K562 (cell line): Measurements from ENCODE around the gene RNF166. TPM values are rescaled to one million over a fixed set of nuclear protein-coding genes. Genes with fewer than 3 reads are reported as not detected.
A peak's percentile ranks its signal among the peaks of the same experiment; 100 is the strongest.

ENCODE experiments used
- BACH1 ChIP-seq: fragments of 200-800 bp; sonication (Bioruptor generic); IDR thresholded peaks from 2 replicates; pipeline ENCODE4 v1.6.1; 2016; ENCODE audit warnings: missing genetic modification characterization, missing compliant biosample characterization
- DACH1 ChIP-seq: fragments of 450-650 bp; IDR thresholded peaks from 2 replicates; pipeline ENCODE4 v1.6.1; 2018; ENCODE audit not compliant: partially characterized antibody
- DIDO1 ChIP-seq: fragments of 450-650 bp; IDR thresholded peaks from 2 replicates; pipeline ENCODE4 v1.6.1; 2016; ENCODE audit warnings: low read depth, missing biosample characterization, missing genetic modification characterization
- ELF1 ChIP-seq: fragments of 200-800 bp; sonication (Bioruptor generic); IDR thresholded peaks from 2 replicates; pipeline ENCODE4 v1.6.1; 2016; ENCODE audit warnings: missing genetic modification characterization, missing compliant biosample characterization
- GABPA ChIP-seq: fragments of 200-800 bp; sonication (Bioruptor generic); conservative IDR thresholded peaks from 2 replicates; pipeline ENCODE4 v1.6.1; 2016; ENCODE audit warnings: low read depth, missing genetic modification characterization, missing compliant biosample characterization
- KLF6 ChIP-seq: fragments of 250-450 bp; sonication (Bioruptor Pico); IDR thresholded peaks from 2 replicates; pipeline ENCODE4 v1.4.0; 2020; ENCODE audit warnings: mild to moderate bottlenecking, moderate library complexity, borderline replicate concordance
- MCM3 ChIP-seq: fragments of 450-650 bp; IDR thresholded peaks from 2 replicates; pipeline ENCODE4 v1.6.1; 2016
- NFYB ChIP-seq: IDR thresholded peaks from 2 replicates; pipeline ENCODE4 v1.6.1; 2011; ENCODE audit warnings: mild to moderate bottlenecking, moderate library complexity; ENCODE audit not compliant: insufficient read length; ENCODE audit errors: extremely low read depth
- PHF21A ChIP-seq: fragments of 450-650 bp; IDR thresholded peaks from 2 replicates; pipeline ENCODE4 v1.6.1; 2017; ENCODE audit warnings: low read depth, borderline replicate concordance
- POLR2A ChIP-seq: fragments of 450-650 bp; conservative IDR thresholded peaks from 2 replicates; pipeline ENCODE4 v1.6.1; 2016
- POLR2AphosphoS5 ChIP-seq: IDR thresholded peaks from 2 replicates; pipeline ENCODE4 v1.6.1; 2011; ENCODE audit warnings: mild to moderate bottlenecking, low read depth, low read length, moderate library complexity; ENCODE audit not compliant: control insufficient read depth, insufficient read depth
- RBM14 ChIP-seq: fragments of 200-400 bp; formaldehyde crosslinking; IDR thresholded peaks from 2 replicates; pipeline ENCODE4 v1.6.1; 2018; ENCODE audit warnings: low read depth, mild to moderate bottlenecking, low read length, moderate library complexity, borderline replicate concordance; ENCODE audit not compliant: insufficient read depth
- SMAD1 ChIP-seq: fragments of 150-350 bp; IDR thresholded peaks from 2 replicates; pipeline ENCODE4 v1.6.1; 2014; ENCODE audit warnings: low read length, low read depth; ENCODE audit not compliant: partially characterized antibody
- SMC3 ChIP-seq: conservative IDR thresholded peaks from 2 replicates; pipeline ENCODE4 v1.6.1; 2011; ENCODE audit warnings: low read depth, low read length, improper control_type of control experiment; ENCODE audit not compliant: insufficient read depth
- SOX6 ChIP-seq: fragments of 450-650 bp; IDR thresholded peaks from 2 replicates; pipeline ENCODE4 v1.6.1; 2014; ENCODE audit warnings: mild to moderate bottlenecking
- STAG1 ChIP-seq: sonication (generic); formaldehyde crosslinking; IDR thresholded peaks from 2 replicates; pipeline ENCODE4 v1.5.0; 2020; ENCODE audit warnings: missing genetic modification reagents, borderline replicate concordance
- TEAD2 ChIP-seq: fragments of 450-650 bp; IDR thresholded peaks from 2 replicates; pipeline ENCODE4 v1.6.1; 2016; ENCODE audit warnings: missing genetic modification characterization, control low read depth, missing compliant biosample characterization
- TFAM ChIP-seq: fragments of 250-450 bp; sonication (Bioruptor Pico); conservative IDR thresholded peaks from 2 replicates; pipeline ENCODE4 v1.5.0; 2021; ENCODE audit warnings: mild to moderate bottlenecking, moderate library complexity
- TOE1 ChIP-seq, 2 experiments: fragments of 450-650 bp in 1 of 2; sonication (generic) in 1 of 2; formaldehyde crosslinking in 1 of 2; IDR thresholded peaks; 2 replicates each; pipeline versions ENCODE4 v1.7.1 to v1.8.0; 2016 to 2022; ENCODE audit warnings: borderline replicate concordance in 2 of 2, mild to moderate bottlenecking in 2 of 2, antibody characterized with exemption in 1 of 2, inconsistent platforms in 1 of 2, low read depth in 1 of 2, missing genetic modification reagents in 1 of 2, moderate library complexity in 1 of 2
- ZFP36 ChIP-seq: fragments of 150-350 bp; IDR thresholded peaks from 2 replicates; pipeline ENCODE4 v1.6.1; 2018; ENCODE audit warnings: low read length, low read depth; ENCODE audit not compliant: partially characterized antibody
- ZNF217 ChIP-seq: sonication (generic); formaldehyde crosslinking; IDR thresholded peaks from 2 replicates; pipeline ENCODE4 v1.8.0; 2022; ENCODE audit warnings: mild to moderate bottlenecking, missing genetic modification reagents
- ZNF253 ChIP-seq: fragments of 250-450 bp; sonication (Bioruptor Pico); conservative IDR thresholded peaks from 2 replicates; pipeline ENCODE4 v1.6.1; 2021; ENCODE audit warnings: mild to moderate bottlenecking
- ZNF263 ChIP-seq: sonication (generic); formaldehyde crosslinking; IDR thresholded peaks from 2 replicates; pipeline ENCODE4 v1.8.0; 2022; ENCODE audit warnings: mild to moderate bottlenecking, missing genetic modification reagents, borderline replicate concordance
- ZNF282 ChIP-seq: sonication (generic); formaldehyde crosslinking; IDR thresholded peaks from 2 replicates; pipeline ENCODE4 v1.8.1; 2023; ENCODE audit warnings: missing genetic modification reagents
- ZNF696 ChIP-seq: fragments of 250-450 bp; sonication (Bioruptor Pico); conservative IDR thresholded peaks from 2 replicates; pipeline ENCODE4 v1.4.0; 2020; ENCODE audit warnings: mild to moderate bottlenecking, moderate library complexity
- polyA plus RNA-seq, 8 experiments: library from polyadenylated mRNA; depleted of rRNA in 4 of 8; stranded (reverse) in 5 of 8; unstranded in 3 of 8; fragments of >200 nt; fragmentation: Nextera tagmentation in 2 of 8; fragmentation: Illumina TruSeq in 1 of 8; extraction: Ambion mirVana in 2 of 8; extraction: Trizol in 1 of 8; gene quantifications; 2 replicates each; pipeline versions ENCODE4 v1.2.1 to v1.2.3, GENCODE V29; 2011 to 2014; ENCODE audit warnings: inconsistent platforms in 1 of 8, missing spikeins in 1 of 8
- total RNA-seq, 7 experiments: library from RNA; depleted of rRNA in 6 of 7; stranded (reverse); fragments of >200 nt in 6 of 7; fragmentation: Illumina TruSeq in 2 of 7; extraction: Trizol in 2 of 7; gene quantifications; 2 replicates each; pipeline versions ENCODE4 v1.2.1 to v1.2.3, GENCODE V29; 2011 to 2021; ENCODE audit warnings: low replicate concordance in 1 of 7
- TF ChIP-seq, protein P1 (sequence below): sonication (generic); formaldehyde crosslinking; IDR thresholded peaks from 2 replicates; pipeline ENCODE4 v1.9.0; 2022; ENCODE audit warnings: mild to moderate bottlenecking, missing genetic modification reagents
- TF ChIP-seq, protein P2 (sequence below): IDR thresholded peaks from 3 replicates; pipeline ENCODE4 v1.6.1; 2011; ENCODE audit warnings: borderline replicate concordance, mild to moderate bottlenecking; ENCODE audit not compliant: insufficient read length, insufficient read depth
- TF ChIP-seq, protein P3 (sequence below): sonication (generic); formaldehyde crosslinking; IDR thresholded peaks from 2 replicates; pipeline ENCODE4 v1.8.0; 2022; ENCODE audit warnings: missing genetic modification reagents, mild to moderate bottlenecking, borderline replicate concordance

RNF166 gene
- total and polyA plus RNA-seq, 9 of the 15 experiments (the other 6 are each of a cell fraction or from before 2014, with no cell fraction given), result 0.56 to 60.3 (median 19.5) TPM

DNA sequence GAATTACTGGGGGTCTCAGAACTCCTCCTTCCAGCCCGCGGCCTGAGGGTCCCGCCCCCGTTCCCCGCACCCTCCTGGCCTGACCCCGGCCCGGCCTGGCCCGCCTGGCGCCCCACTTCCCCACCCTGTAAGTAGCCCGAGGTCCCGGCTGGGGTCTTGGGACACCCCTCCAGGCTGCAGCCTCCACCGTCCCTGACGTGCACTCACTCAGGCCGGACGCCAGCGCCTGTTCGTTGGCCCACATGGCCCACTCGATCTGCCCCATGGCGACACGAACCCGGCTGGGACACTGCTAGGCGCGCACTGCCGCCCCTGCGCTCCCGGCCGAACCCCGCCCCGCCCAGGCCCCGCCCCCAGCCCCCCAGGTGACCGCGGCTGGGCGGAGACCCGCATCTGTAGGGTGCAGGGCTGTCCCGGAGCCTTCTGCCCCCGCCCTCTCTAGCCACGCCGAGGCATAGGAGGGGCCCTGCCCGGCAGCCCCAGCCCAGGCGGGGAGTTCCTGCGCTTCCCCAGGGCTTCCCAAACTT is 55.4 kb downstream of the RNF166 start, which contains the start of gene CYBA (continued):
- TF ChIP-seq, protein P1, sequence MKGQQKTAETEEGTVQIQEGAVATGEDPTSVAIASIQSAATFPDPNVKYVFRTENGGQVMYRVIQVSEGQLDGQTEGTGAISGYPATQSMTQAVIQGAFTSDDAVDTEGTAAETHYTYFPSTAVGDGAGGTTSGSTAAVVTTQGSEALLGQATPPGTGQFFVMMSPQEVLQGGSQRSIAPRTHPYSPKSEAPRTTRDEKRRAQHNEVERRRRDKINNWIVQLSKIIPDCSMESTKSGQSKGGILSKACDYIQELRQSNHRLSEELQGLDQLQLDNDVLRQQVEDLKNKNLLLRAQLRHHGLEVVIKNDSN (CRISPR knock-in tag), result peak; percentile 34; the same call in 1 of the 2 replicates
- TF ChIP-seq POLR2A (peak; percentile 89), RBM14 (no peak), GABPA (no peak), TOE1 (IDR thresholded peaks at IDR 0.05; ENCODE audit: borderline replicate concordance) (no peak), TOE1 (CRISPR knock-in tag; IDR thresholded peaks at IDR 0.05; ENCODE audit: borderline replicate concordance, low read depth) (no peak), POLR2AphosphoS5 (peak; percentile 76), ZFP36 (no peak), SMC3 (0 out of 2 replicates have a peak, but pooled peaks have one; percentile 3), NFYB (no peak), TEAD2 (tag) (no peak), BACH1 (tag) (no peak), ZNF253 (no peak), ZNF263 (0 out of 2 replicates have a peak, but pooled peaks have one; percentile 45), ZNF217 (CRISPR knock-in tag) (no peak), TFAM (no peak), ZNF696 (CRISPR knock-in tag) (no peak), ZNF282 (peak; percentile 62; the same call in 1 of the 2 replicates), SOX6 (no peak), KLF6 (CRISPR knock-in tag) (no peak), SMAD1 (no peak), STAG1 (CRISPR knock-in tag) (no peak), PHF21A (no peak), MCM3 (no peak), DACH1 (no peak), ELF1 (tag) (0 out of 2 replicates have a peak, but pooled peaks have one; percentile 1), DIDO1 (tag) (no peak)
- TF ChIP-seq, protein P2, sequence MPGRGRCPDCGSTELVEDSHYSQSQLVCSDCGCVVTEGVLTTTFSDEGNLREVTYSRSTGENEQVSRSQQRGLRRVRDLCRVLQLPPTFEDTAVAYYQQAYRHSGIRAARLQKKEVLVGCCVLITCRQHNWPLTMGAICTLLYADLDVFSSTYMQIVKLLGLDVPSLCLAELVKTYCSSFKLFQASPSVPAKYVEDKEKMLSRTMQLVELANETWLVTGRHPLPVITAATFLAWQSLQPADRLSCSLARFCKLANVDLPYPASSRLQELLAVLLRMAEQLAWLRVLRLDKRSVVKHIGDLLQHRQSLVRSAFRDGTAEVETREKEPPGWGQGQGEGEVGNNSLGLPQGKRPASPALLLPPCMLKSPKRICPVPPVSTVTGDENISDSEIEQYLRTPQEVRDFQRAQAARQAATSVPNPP, result no peak
- TF ChIP-seq, protein P3, sequence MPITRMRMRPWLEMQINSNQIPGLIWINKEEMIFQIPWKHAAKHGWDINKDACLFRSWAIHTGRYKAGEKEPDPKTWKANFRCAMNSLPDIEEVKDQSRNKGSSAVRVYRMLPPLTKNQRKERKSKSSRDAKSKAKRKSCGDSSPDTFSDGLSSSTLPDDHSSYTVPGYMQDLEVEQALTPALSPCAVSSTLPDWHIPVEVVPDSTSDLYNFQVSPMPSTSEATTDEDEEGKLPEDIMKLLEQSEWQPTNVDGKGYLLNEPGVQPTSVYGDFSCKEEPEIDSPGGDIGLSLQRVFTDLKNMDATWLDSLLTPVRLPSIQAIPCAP, result no peak
